Neural cell (in vitro differentiated cells): ENCODE results near the gene MIA2. TPM values are rescaled to one million over a fixed set of nuclear protein-coding genes. Genes with fewer than 3 reads are reported as not detected.
"Not testable (repeated sequence)": the region's sequence is repeated elsewhere in the genome, so short reads cannot be mapped to it uniquely, and the experiment has no call there.

Source experiments
- H2AFZ ChIP-seq: fragments of 200-600, 300-800 bp; sonication (generic), shearing (Covaris generic); 2 replicates; pipeline ENCODE4 v1.6.0; 2014; ENCODE audit warnings: low read depth, mild to moderate bottlenecking, antibody characterized with exemption, low read length, moderate library complexity
- H3F3A ChIP-seq: fragments of 200-600 bp; shearing (Covaris generic); 2 replicates; pipeline ENCODE4 v1.6.1; 2016; ENCODE audit warnings: mild to moderate bottlenecking, moderate library complexity, mixed read lengths, antibody characterized with exemption, low read length; ENCODE audit not compliant: insufficient read depth, poor library complexity, severe bottlenecking
- H3K27ac ChIP-seq: fragments of 200-600, 300-800 bp; sonication (generic), shearing (Covaris generic); 2 replicates; pipeline ENCODE4 v1.5.1; 2014; ENCODE audit warnings: mild to moderate bottlenecking, low read length, moderate library complexity
- H3K27me3 ChIP-seq: fragments of 300-800, 200-600 bp; sonication (generic), shearing (Covaris generic); 2 replicates; pipeline ENCODE4 v1.6.0; 2014; ENCODE audit warnings: mild to moderate bottlenecking, low read depth, low read length, moderate library complexity; ENCODE audit not compliant: insufficient read depth
- H3K36me3 ChIP-seq: fragments of 300-800, 200-600 bp; sonication (generic), shearing (Covaris generic); 2 replicates; pipeline ENCODE4 v1.5.1; 2014; ENCODE audit warnings: mild to moderate bottlenecking, antibody characterized with exemption, low read length, moderate library complexity; ENCODE audit not compliant: insufficient read depth
- H3K4me2 ChIP-seq: fragments of 300-800, 200-600 bp; sonication (generic), shearing (Covaris generic); 2 replicates; pipeline ENCODE4 v1.6.0; 2014; ENCODE audit warnings: mild to moderate bottlenecking, low read length
- H3K4me3 ChIP-seq: fragments of 300-800, 200-600 bp; sonication (generic), shearing (Covaris generic); 2 replicates; pipeline ENCODE4 v1.5.1; 2014; ENCODE audit warnings: mild to moderate bottlenecking, low read length, moderate library complexity
- H3K79me2 ChIP-seq: fragments of 200-600 bp; shearing (Covaris generic); replicated peaks from 2 replicates; pipeline ENCODE4 v1.6.0; 2014; ENCODE audit warnings: mild to moderate bottlenecking, low read length, moderate library complexity; ENCODE audit not compliant: insufficient read depth
- H3K9ac ChIP-seq: fragments of 300-800, 200-600 bp; sonication (generic), shearing (Covaris generic); 2 replicates; pipeline ENCODE4 v1.6.1; 2016; ENCODE audit warnings: mild to moderate bottlenecking, low read length, mixed read lengths
- H3K9me2 ChIP-seq: fragments of 200-600 bp; shearing (Covaris generic); 2 replicates; pipeline ENCODE4 v1.6.1; 2016; ENCODE audit warnings: mild to moderate bottlenecking, low read length, mixed read lengths; ENCODE audit not compliant: insufficient read depth
- H3K9me3 ChIP-seq: fragments of 200-600, 300-800 bp; sonication (generic), shearing (Covaris generic); 2 replicates; pipeline ENCODE4 v1.6.1; 2016; ENCODE audit warnings: mild to moderate bottlenecking, mixed run types, low read length, moderate library complexity, mixed read lengths
- H4K20me1 ChIP-seq: fragments of 200-600 bp; shearing (Covaris generic); 2 replicates; pipeline ENCODE4 v1.6.1; 2016; ENCODE audit warnings: mild to moderate bottlenecking, mixed run types; ENCODE audit not compliant: insufficient read depth
- EP300 ChIP-seq: fragments of 450-650 bp; conservative IDR thresholded peaks from 2 replicates; pipeline ENCODE4 v1.6.1; 2014; ENCODE audit warnings: antibody characterized with exemption, mild to moderate bottlenecking, moderate library complexity; ENCODE audit not compliant: poor library complexity, severe bottlenecking
- EZH2 ChIP-seq: fragments of 200-600, 300-800 bp; shearing (Covaris generic), sonication (generic); IDR thresholded peaks from 2 replicates; pipeline ENCODE4 v1.6.1; 2014; ENCODE audit warnings: antibody characterized with exemption, low read length, borderline replicate concordance, mild to moderate bottlenecking; ENCODE audit not compliant: insufficient read depth, poor library complexity, severe bottlenecking
- MXI1 ChIP-seq: fragments of 450-650 bp; conservative IDR thresholded peaks from 2 replicates; pipeline ENCODE4 v1.6.1; 2014; ENCODE audit warnings: antibody characterized with exemption, mild to moderate bottlenecking; ENCODE audit not compliant: poor library complexity, severe bottlenecking
- POLR2AphosphoS5 ChIP-seq: IDR thresholded peaks from 2 replicates; pipeline ENCODE4 v1.6.1; 2012
- RAD21 ChIP-seq: fragments of 450-650 bp; conservative IDR thresholded peaks from 2 replicates; pipeline ENCODE4 v1.6.1; 2014; ENCODE audit warnings: antibody characterized with exemption, mild to moderate bottlenecking, moderate library complexity
- REST ChIP-seq: IDR thresholded peaks from 2 replicates; pipeline ENCODE4 v1.6.1; 2012; ENCODE audit warnings: borderline replicate concordance
- SMC3 ChIP-seq: fragments of 450-650 bp; conservative IDR thresholded peaks from 2 replicates; pipeline ENCODE4 v1.6.1; 2014; ENCODE audit warnings: antibody characterized with exemption, mild to moderate bottlenecking, moderate library complexity; ENCODE audit not compliant: poor library complexity
- TAF1 ChIP-seq: IDR thresholded peaks from 2 replicates; pipeline ENCODE4 v1.6.1; 2012; ENCODE audit warnings: low read depth
- polyA plus RNA-seq: library from polyadenylated mRNA; depleted of rRNA; stranded (reverse); fragments of >200 nt; gene quantifications from 2 replicates; pipeline ENCODE4 v1.2.3, GENCODE V29; 2014
- TF ChIP-seq, protein P1 (sequence below): fragments of 450-650 bp; IDR thresholded peaks from 2 replicates; pipeline ENCODE4 v1.5.1; 2014; ENCODE audit warnings: antibody characterized with exemption, mild to moderate bottlenecking, moderate library complexity; ENCODE audit not compliant: poor library complexity, severe bottlenecking

Gene MIA2
- polyA plus RNA-seq, 1 donor from 2014 or later: 17.7 TPM

DNA sequence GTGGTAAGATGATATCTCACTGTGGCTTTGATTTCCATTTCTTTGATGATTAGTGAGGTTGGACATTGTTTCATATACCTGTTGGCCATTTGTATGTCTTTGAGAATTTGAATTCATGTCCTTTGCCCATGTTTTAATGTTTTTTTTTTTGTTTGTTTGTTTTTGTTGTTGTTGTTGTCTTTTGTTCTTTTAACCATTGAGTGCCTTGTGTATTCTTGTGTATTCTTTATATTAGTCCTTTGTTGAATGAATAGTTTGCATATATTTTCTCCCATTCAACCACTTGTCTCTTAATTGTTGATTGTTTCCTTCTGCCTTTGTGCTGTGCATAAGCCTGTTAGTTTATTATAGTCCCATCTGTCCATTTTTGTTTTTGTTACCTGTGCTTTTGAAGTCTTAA is 126.6 kb downstream of the MIA2 start:
- H3K79me2 ChIP-seq: no peaks in the 10 kb centered on the region
- TF ChIP-seq MXI1 (no peak), SMC3 (no peak), TAF1 (no peak), EP300 (no peak), POLR2AphosphoS5 (no peak), RAD21 (no peak), REST (no peak), EZH2 (no peak)
- TF ChIP-seq, protein P1, sequence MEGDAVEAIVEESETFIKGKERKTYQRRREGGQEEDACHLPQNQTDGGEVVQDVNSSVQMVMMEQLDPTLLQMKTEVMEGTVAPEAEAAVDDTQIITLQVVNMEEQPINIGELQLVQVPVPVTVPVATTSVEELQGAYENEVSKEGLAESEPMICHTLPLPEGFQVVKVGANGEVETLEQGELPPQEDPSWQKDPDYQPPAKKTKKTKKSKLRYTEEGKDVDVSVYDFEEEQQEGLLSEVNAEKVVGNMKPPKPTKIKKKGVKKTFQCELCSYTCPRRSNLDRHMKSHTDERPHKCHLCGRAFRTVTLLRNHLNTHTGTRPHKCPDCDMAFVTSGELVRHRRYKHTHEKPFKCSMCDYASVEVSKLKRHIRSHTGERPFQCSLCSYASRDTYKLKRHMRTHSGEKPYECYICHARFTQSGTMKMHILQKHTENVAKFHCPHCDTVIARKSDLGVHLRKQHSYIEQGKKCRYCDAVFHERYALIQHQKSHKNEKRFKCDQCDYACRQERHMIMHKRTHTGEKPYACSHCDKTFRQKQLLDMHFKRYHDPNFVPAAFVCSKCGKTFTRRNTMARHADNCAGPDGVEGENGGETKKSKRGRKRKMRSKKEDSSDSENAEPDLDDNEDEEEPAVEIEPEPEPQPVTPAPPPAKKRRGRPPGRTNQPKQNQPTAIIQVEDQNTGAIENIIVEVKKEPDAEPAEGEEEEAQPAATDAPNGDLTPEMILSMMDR: no peak
- H3K36me3 ChIP-seq: no peaks in the 10 kb centered on the region
- H3K27me3 ChIP-seq: no peaks in the 10 kb centered on the region
- no peak overlapping the region for H3K27ac ChIP-seq
- no peak overlapping the region for H3K9ac ChIP-seq
- no peaks in the 10 kb centered on the region for H4K20me1 ChIP-seq
- H3K4me2 ChIP-seq: no peak overlapping the region
- no peaks in the 10 kb centered on the region for H3F3A ChIP-seq
- H3K4me3 ChIP-seq: no peak overlapping the region
- no peaks in the 10 kb centered on the region for H3K9me2 ChIP-seq
- H3K9me3 ChIP-seq: no peaks in the 10 kb centered on the region
- H2AFZ ChIP-seq: no peak overlapping the region

GRCh38 chr14:39361556-39361955 is 127.8 kb downstream of the MIA2 start:
- H2AFZ ChIP-seq, H3K4me3 ChIP-seq, H3K79me2 ChIP-seq, H3K27ac ChIP-seq, H4K20me1 ChIP-seq, H3K9me2 ChIP-seq, H3F3A ChIP-seq, H3K4me2 ChIP-seq, H3K27me3 ChIP-seq, H3K9ac ChIP-seq, H3K36me3 ChIP-seq, H3K9me3 ChIP-seq: not testable (repeated sequence)

DNA sequence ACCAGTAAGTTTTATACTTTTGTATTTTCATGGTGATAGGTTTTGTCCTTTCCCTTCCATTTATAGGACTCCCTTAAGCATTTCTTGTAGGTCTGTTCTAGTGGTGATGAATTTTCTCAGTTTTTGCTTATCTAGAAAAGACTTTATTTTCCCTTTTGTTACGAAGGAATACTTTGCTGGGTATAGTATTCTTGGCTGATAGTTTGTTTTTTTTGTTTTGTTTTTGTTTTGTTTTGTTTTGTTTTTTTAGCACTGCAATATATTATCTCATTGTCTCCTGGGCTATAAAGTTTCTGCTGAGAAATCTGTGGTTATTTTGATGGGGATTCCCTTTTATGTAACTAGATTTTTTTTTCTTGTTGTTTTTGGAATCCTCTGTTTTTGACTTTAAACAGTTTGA is 130.8 kb downstream of the MIA2 start:
- no peaks in the 10 kb centered on the region for H3K27me3 ChIP-seq
- no peak overlapping the region for H3K4me3 ChIP-seq
- H2AFZ ChIP-seq: no peak overlapping the region
- H3K4me2 ChIP-seq: no peak overlapping the region
- TF ChIP-seq, protein P1: no peak
- no peak for TF ChIP-seq EP300
- TF ChIP-seq MXI1: no peak
- TF ChIP-seq POLR2AphosphoS5: no peak
- no peak for TF ChIP-seq TAF1
- no peaks in the 10 kb centered on the region for H3K9me3 ChIP-seq
- no peaks in the 10 kb centered on the region for H3K79me2 ChIP-seq
- no peak overlapping the region for H3K9ac ChIP-seq
- H3K36me3 ChIP-seq: no peaks in the 10 kb centered on the region
- H3K27ac ChIP-seq: no peak overlapping the region
- H4K20me1 ChIP-seq: no peaks in the 10 kb centered on the region
- no peaks in the 10 kb centered on the region for H3K9me2 ChIP-seq
- no peaks in the 10 kb centered on the region for H3F3A ChIP-seq
